Immature natural killer cell (primary cell): ENCODE measurements around the gene BANF2. TPM values are rescaled to one million over a fixed set of nuclear protein-coding genes. Genes with fewer than 3 reads are reported as not detected.
A peak's percentile ranks its signal among the peaks of the same experiment; 100 is the strongest.

Experiments
- DNase-seq, 3 donors: peaks; one replicate each; pipeline ENCODE4 v3.0.0; 2022; ENCODE audit warnings: mixed read lengths in 1 of 3
- H3K27ac Mint-ChIP-seq, 6 donors: one replicate each; pipeline ENCODE4 v1.8.0; 2020; ENCODE audit warnings: mixed read lengths in 6 of 6, mild to moderate bottlenecking in 5 of 6, inconsistent platforms in 4 of 6, moderate library complexity in 3 of 6
- H3K27me3 Mint-ChIP-seq, 3 donors: one replicate each; pipeline ENCODE4 v1.8.0; 2020 to 2021; ENCODE audit warnings: low read depth in 3 of 3, mild to moderate bottlenecking in 3 of 3, mixed read lengths in 3 of 3, moderate library complexity in 3 of 3, inconsistent platforms in 1 of 3
- H3K36me3 Mint-ChIP-seq, 3 donors: one replicate each; pipeline ENCODE4 v1.8.0; 2020; ENCODE audit warnings: mixed read lengths in 3 of 3, inconsistent platforms in 2 of 3, mild to moderate bottlenecking in 2 of 3
- H3K4me1 Mint-ChIP-seq, 2 donors: one replicate each; pipeline ENCODE4 v1.8.0; 2020; ENCODE audit warnings: inconsistent platforms in 2 of 2, mild to moderate bottlenecking in 2 of 2, mixed read lengths in 2 of 2, moderate library complexity in 1 of 2
- H3K4me3 Mint-ChIP-seq, 5 donors: one replicate each; pipeline ENCODE4 v1.8.0; 2020; ENCODE audit warnings: mild to moderate bottlenecking in 5 of 5, mixed read lengths in 5 of 5, inconsistent platforms in 3 of 5, moderate library complexity in 3 of 5
- H3K9me3 Mint-ChIP-seq, 6 donors: one replicate each; pipeline ENCODE4 v1.8.0; 2020; ENCODE audit warnings: mild to moderate bottlenecking in 6 of 6, mixed read lengths in 6 of 6, inconsistent platforms in 4 of 6, moderate library complexity in 3 of 6
- polyA plus RNA-seq, 3 donors: library from polyadenylated mRNA; unstranded; fragments of 300-500 nt; fragmentation: Illumina TruSeq; gene quantifications; one replicate each; pipeline ENCODE4 v1.2.3, GENCODE V29; 2021

BANF2 gene
- polyA plus RNA-seq, result not detected

DNA sequence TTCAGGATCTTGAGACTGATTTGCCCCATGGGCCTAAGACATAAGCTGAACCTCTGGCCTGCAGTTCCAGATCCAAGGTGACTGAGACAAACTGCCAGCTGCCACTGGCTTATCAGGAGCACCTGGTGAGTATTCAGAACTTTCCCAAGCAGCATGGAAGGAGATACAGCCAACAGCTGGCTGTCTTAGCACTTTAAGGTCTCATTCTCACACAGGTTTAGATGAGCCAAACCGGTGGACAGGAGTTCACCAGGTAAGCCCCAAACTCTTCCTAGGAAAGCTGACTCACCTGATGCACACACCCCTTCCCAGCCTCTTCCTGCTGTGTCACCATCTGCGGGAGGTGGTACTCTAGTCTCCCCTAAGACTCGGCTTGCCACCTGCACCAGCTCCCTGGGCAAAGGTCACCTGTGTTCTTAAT lies at the start of gene BANF2:
BANF2 (plus strand) TSS at position 36 of the 421 bp plus-strand sequence. CDS start 25,060 bp downstream, outside the sequence.
- Mint-ChIP-seq H3K36me3 (no peaks in the 10 kb centered on the region), H3K27ac (no peak within 1 kb of the TSS)

DNA sequence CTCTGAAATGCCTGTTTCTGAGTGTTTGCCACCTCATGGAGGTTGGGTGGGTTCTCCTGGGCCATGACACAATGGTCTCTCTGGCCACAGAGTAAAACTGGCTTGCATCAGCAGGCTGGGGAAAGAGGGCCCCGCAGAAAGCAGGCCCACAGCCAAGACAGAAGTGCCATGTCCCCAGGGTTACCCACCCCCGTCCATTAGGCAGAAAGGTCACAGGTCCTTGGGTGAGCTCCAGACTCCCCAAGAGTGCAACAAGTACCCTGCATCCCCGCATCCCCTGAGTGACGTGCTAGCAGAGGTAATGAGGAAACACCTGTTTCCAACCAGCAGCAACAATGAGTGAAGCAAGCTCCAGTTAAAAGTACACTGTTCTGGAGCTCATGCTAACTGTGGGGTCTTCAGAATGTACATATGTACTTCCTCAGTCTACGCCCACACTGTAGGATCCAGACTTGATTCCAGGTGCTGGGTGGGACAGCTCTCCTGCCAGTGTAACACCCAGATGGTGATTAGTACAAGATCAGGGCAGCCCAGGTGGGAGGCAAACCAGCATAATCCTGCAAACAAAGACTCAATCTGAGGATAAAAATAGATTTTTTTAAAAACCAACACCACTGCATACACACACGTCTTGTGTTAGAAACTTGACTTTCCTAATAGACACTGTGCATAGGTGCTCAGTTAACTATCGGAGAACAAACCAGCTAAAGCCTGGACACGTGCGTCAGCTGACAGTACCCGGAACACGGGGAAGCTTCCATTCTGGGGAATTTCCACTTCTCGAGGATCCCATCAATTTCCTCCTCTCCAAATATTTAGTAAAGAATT lies 49.3 kb upstream of the BANF2 start:
- Mint-ChIP-seq H3K4me3 (no peak overlapping the region), H3K4me1 (peaks cover 33% of the 10 kb centered on the region in 2 donors), H3K27ac (peak overlapping the region in 2 of 6 donors; percentile 13 to 49), H3K9me3 (no peaks in the 10 kb centered on the region), H3K36me3 (peaks cover 0 to 2% (median 0%) of the 10 kb centered on the region in 3 donors), H3K27me3 (peaks cover 0 to 4% (median 0%) of the 10 kb centered on the region in 3 donors)
- DNase-seq, result no peak

More for the DNA sequence above, at the start of gene BANF2:
- no peak for DNase-seq
- peaks cover 0 to 8% (median 2%) of the 10 kb centered on the region in 3 donors for H3K27me3 Mint-ChIP-seq
- H3K4me1 Mint-ChIP-seq, result no peaks in the 10 kb centered on the region
- no peak within 1 kb of the TSS for H3K4me3 Mint-ChIP-seq
- H3K9me3 Mint-ChIP-seq, result no peaks in the 10 kb centered on the region

DNA sequence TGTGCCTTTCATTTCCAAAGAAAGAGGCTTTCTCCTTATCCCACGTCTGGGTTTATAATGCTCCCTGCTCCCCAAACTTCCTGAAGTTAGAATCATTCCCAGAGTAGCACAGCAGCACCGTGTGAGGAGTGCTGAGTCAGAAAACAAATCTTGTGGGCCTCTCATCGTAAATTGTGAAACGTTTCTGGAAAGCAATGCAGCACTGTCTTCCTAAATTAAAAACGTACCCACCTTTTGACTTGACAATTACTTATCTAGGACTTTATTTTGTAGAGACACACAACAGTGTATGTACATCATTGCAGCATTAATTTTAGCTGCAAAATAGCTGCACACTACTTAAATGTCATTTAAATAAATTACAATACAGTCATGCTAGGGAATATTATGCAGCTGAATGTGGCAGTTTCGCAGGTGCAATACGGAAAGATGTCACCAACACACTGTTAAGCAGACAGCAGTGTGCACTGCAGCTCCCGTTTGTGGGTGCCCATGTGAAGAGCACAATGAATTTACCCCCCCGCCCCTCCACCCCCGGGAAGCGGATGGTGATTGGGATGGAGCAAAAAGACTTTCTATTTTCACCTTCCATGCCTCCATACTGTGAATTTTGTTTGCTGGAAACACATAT lies 48.5 kb upstream of the BANF2 start:
- Mint-ChIP-seq H3K27me3 (peaks cover 0 to 4% (median 0%) of the 10 kb centered on the region in 3 donors), H3K9me3 (no peaks in the 10 kb centered on the region), H3K4me3 (no peak overlapping the region), H3K27ac (peak overlapping the region in 1 of 6 donors; percentile 13), H3K36me3 (peaks cover 0 to 2% (median 2%) of the 10 kb centered on the region in 3 donors), H3K4me1 (peaks cover 34 to 37% of the 10 kb centered on the region in 2 donors)
- DNase-seq, result no peak

DNA sequence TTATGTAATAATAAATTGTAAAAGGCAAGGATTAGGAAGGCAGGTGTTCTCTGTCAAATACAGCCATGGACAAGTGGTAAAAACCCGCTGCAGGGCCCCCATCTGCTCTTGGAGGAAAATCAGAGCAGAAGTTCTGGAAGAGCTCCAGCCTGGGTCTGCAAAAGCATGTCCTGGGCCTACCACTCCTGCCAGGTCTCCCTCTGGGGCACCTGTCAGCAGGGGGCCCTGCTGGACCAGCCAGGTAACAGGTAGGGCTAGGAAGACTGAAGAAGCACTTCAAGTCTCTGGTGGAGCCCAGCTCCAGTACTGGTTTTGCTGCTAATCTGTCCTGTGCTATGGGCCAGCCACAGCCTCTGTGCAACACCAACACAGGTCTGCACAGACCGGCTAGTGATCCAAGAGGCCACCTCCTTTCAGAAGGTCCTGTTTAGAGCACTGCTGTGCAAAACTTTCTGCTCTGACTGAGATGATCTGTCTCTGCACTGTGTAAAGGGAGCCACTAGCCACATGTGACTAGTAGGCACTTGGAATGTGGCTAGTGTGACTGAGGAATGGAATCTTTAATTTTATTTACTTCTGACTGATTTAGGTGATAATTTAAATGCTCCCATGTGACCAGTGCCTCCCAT lies 47.9 kb upstream of the BANF2 start:
- H3K4me1 Mint-ChIP-seq, result peaks cover 31 to 43% of the 10 kb centered on the region in 2 donors

DNA sequence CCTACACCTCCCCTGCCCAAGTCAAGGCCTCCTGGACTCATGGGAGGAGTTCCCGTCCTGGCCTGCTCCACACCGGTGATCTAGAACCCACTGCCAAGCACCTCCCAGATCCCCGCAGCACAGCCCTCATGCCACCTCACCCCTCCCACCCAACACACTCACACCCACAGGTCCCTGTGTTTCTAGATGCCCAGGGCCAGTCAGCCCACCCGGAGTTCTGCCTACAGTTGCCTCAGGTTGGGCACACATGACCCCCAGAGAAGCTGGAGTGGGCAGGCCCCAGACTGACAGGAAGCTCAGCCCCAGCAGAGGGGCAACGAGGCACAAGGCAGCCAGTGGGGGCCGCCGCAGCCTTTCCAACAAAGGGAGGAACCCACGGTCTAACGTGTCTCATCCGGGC lies 47.4 kb upstream of the BANF2 start:
- H3K36me3 Mint-ChIP-seq, result peaks cover 6 to 8% (median 6%) of the 10 kb centered on the region in 3 donors
- no peak for DNase-seq
- H3K4me1 Mint-ChIP-seq, result peaks cover 29 to 49% of the 10 kb centered on the region in 2 donors
- H3K27me3 Mint-ChIP-seq, result peaks cover 0 to 4% (median 0%) of the 10 kb centered on the region in 3 donors
- no peak overlapping the region for H3K4me3 Mint-ChIP-seq
- H3K9me3 Mint-ChIP-seq, result no peaks in the 10 kb centered on the region
- H3K27ac Mint-ChIP-seq, result peak overlapping the region in 2 of 6 donors; percentile 59 to 71

More for the DNA sequence above, 47.9 kb upstream of the BANF2 start:
- Mint-ChIP-seq H3K9me3 (no peaks in the 10 kb centered on the region), H3K27ac (peak overlapping the region in 2 of 6 donors; percentile 59 to 71), H3K4me3 (no peak overlapping the region), H3K27me3 (peaks cover 0 to 4% (median 0%) of the 10 kb centered on the region in 3 donors), H3K36me3 (peaks cover 2 to 5% (median 5%) of the 10 kb centered on the region in 3 donors)
- DNase-seq, result no peak

DNA sequence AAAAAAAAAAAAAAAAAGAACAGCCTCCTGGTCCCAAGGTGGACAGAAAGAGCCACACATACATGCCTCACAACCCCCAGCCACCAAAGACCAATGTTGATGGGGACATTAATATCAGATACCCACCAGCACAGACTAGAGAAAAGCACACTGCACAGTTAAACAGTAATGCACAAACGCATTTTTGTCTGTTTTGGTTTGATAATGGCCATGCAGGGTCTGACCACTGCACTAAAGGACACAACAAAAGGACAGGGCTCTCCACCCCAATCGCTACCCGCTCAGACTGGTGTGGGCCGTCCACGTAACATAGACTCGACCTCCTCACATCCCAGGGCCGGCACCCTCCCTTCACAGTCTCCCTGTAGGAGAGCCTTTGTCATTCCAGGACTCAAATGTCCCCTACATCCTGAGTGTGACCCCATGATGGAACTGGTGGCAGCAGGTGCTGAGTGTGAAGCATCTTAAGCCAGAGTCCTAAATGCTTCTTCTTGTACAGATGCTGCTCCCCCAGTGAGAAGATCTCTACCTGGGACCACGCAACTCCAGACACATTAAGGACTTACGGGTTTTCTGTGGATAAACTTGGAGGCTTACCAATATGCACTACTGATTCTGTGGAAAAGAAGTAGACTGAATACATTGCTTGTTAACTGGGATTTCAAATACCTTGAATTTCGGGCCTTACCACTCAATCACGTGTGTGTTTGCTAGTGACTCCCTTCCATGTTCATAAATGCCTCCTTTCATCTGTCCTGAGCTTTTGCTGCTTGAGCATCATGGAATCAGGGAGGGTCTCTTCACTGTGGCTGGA lies 45.7 kb upstream of the BANF2 start:
- Mint-ChIP-seq H3K9me3 (no peaks in the 10 kb centered on the region), H3K4me1 (peaks cover 26 to 45% of the 10 kb centered on the region in 2 donors), H3K4me3 (no peak overlapping the region), H3K36me3 (peaks cover 20 to 22% (median 21%) of the 10 kb centered on the region in 3 donors), H3K27ac (peak overlapping the region in 1 of 6 donors; percentile 38), H3K27me3 (peaks cover 0 to 4% (median 0%) of the 10 kb centered on the region in 3 donors)
- DNase-seq, result no peak

DNA sequence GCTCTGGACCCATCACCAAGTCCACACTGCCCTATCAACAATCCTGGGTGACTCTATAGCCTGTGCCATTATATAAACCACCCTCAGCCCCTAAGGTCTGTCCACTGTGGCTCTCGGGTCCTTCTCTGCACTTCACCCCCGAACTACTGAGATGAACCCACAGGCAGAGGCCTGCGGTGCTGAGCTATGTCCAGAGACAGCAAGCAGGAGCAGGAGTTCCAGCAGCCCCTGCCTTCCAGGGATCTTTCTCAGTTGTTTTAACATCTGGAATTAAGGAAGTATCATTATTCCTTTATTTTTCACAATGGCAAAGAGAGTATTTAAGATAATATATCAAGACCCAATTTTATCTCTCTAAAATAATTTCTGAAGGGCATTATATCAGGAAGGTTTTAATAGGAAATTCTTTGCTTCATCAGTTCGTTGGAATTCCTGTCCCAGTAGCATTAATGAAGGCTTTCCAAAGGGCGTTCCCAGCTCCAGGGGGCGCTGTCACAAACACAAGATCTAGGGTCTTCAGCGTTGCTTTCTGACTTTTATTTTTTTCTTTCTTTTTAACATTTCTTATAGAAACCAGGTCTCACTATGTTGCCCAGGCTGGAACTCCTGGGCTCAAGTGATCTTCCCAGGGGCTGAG lies 45.0 kb upstream of the BANF2 start:
- no peaks in the 10 kb centered on the region for H3K9me3 Mint-ChIP-seq
- H3K27me3 Mint-ChIP-seq, result peaks cover 0 to 4% (median 0%) of the 10 kb centered on the region in 3 donors
- H3K4me3 Mint-ChIP-seq, result no peak overlapping the region
- no peak for DNase-seq
- peaks cover 20 to 22% (median 21%) of the 10 kb centered on the region in 3 donors for H3K36me3 Mint-ChIP-seq
- H3K27ac Mint-ChIP-seq, result peak overlapping the region in 2 of 6 donors; percentile 31 to 38
- H3K4me1 Mint-ChIP-seq, result peaks cover 21 to 37% of the 10 kb centered on the region in 2 donors

DNA sequence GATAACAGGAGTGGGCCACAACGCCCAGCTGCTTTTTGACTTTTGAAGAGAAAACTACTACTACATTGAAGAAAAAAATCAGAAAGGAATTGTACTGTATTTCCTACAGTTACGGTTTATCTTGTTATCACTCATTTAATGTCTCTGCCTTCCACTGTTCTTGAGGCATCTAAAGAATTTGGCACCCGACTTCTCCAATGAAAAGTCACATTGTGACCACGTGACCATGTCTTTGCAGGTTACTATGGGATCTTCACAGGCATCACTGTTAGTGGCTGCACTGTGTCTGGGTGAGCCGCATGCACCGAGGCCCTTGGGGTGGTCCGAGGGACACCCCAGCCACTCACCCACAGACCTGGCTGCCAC lies 44.5 kb upstream of the BANF2 start:
- Mint-ChIP-seq H3K4me3 (no peak overlapping the region), H3K4me1 (peaks cover 22 to 39% of the 10 kb centered on the region in 2 donors), H3K36me3 (peaks cover 22 to 26% (median 24%) of the 10 kb centered on the region in 3 donors), H3K27ac (no peak overlapping the region), H3K9me3 (no peaks in the 10 kb centered on the region), H3K27me3 (peaks cover 0 to 4% (median 0%) of the 10 kb centered on the region in 3 donors)
- DNase-seq, result no peak

DNA sequence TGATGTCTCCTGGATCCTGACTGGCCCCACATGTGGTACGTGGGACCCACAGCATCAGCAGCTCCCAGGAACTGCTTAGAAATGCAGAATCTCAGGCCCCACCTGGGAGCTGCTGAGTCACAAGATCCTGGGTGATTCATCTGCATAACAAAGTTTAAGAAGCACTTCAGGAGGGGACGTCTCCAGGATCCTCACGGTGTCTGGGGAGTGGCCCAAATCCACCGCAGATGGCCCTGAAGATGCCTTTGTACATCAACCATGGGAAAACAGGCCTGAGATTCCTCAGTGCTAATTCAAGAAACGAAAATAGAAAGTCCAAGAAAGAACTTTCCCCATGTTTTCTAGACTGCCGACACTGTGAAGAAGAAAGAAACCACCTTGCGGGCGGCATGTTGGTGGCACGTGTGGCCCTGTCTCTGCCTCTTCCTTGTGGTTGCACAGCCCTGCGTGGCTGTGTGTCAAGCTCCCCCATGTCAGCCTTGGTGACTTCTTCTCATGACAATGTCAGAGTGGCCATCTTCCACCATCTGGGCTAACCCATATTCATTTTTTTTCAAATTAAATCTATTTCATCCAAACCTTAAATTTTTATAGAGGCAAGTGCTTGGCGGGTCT lies 43.8 kb upstream of the BANF2 start:
- no peak for DNase-seq
- no peaks in the 10 kb centered on the region for H3K9me3 Mint-ChIP-seq
- peaks cover 0 to 4% (median 0%) of the 10 kb centered on the region in 3 donors for H3K27me3 Mint-ChIP-seq
- peak overlapping the region in 3 of 6 donors; percentile 21 to 63 (median 48) for H3K27ac Mint-ChIP-seq
- H3K4me1 Mint-ChIP-seq, result peaks cover 29 to 46% of the 10 kb centered on the region in 2 donors
- peaks cover 28 to 30% (median 28%) of the 10 kb centered on the region in 3 donors for H3K36me3 Mint-ChIP-seq
- no peak overlapping the region for H3K4me3 Mint-ChIP-seq

DNA sequence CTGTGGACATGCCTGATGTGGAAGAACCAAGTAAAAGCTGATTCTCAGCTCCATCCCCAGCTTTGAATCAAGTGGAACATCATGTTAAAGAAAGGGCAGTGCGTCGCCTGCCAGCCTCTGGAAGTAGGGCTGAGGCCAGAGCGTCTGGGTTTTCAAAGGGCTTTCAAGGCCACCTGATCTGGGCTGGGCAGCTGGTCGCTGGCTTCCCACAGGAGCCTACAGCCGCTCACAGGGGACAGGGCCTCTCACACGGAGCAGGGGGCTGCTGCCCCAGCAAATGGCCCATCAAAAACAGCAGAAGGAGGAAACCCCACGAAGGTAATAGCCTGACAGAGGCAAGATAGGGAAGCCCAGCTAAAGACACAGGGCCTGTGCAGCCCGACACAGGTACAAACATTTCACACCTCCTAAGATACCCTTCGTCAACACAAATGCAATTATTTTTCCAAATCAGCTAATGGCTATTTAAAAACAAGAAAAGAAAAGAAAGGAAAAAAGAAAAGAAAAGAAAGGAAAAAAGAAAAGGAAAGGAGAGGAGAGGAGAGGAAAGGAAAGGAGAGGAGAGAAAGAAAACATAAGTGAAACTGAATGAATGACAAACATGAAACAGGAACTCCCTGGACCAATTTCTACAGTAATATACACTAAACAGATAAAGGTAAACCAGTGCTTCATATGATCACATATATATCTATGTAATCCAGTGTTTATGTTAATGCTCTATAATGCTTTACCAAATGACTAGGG lies 42.5 kb upstream of the BANF2 start:
- no peak for DNase-seq
- H3K27ac Mint-ChIP-seq, result peak overlapping the region in 5 of 6 donors; percentile 4 to 63 (median 48)
- H3K36me3 Mint-ChIP-seq, result peaks cover 28 to 30% (median 28%) of the 10 kb centered on the region in 3 donors
- H3K4me1 Mint-ChIP-seq, result peaks cover 41 to 59% of the 10 kb centered on the region in 2 donors
- H3K4me3 Mint-ChIP-seq, result no peak overlapping the region
- H3K27me3 Mint-ChIP-seq, result peaks cover 0 to 5% (median under 1%) of the 10 kb centered on the region in 3 donors
- H3K9me3 Mint-ChIP-seq, result no peaks in the 10 kb centered on the region

DNA sequence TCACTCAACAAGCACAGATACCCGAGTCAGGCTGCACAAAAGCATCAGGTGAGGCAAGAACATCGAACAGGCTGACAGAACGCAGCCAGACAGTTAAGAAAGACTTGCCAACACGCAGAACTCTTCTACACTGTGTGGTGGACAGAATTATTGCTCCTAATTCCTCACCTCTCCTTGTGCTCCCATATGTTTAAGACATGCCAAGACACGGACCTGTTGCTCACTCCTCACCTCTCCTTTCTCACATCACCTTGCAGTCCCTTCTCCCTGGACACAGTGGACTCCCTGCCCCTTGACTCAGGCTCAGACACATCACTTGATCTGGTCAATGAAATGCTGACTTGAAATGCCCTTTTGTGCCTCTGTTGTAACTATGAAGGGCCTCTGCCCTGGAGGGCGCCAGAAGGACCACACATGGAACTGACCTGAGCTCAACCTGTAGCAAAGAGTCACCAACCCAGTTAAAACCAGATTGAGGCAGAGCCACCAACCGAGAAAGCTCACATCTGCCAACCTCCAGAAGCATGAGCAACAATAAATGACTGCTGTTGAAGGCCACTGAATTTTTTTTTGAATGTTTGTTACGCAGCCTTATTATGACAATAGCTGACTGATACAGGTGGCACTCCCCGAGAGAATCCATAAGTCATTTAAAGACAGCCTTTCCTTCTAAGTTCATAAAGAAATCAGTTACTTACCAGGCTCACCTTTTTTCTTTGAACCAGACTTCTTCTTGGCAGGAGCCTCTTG lies 41.7 kb upstream of the BANF2 start:
- Mint-ChIP-seq H3K36me3 (peaks cover 28 to 30% (median 28%) of the 10 kb centered on the region in 3 donors), H3K27me3 (peaks cover 0 to 6% (median 3%) of the 10 kb centered on the region in 3 donors), H3K4me1 (peaks cover 49 to 67% of the 10 kb centered on the region in 2 donors), H3K4me3 (no peak overlapping the region), H3K9me3 (no peaks in the 10 kb centered on the region), H3K27ac (peak overlapping the region in 5 of 6 donors; percentile 8 to 63 (median 22))
- no peak for DNase-seq
